LNCAP (cell line): ENCODE data around the gene IZUMO1.
A peak's percentile ranks its signal among the peaks of the same experiment; 100 is the strongest.

ENCODE experiments used
- CTCF ChIP-seq: fragments of 450-650 bp; IDR thresholded peaks from 2 replicates; pipeline ENCODE4 v1.5.1; 2017; ENCODE audit warnings: mild to moderate bottlenecking

The IZUMO1 gene

GRCh38 chr19:48746738-48747575 is at the start of gene IZUMO1:
TSS of gene IZUMO1 (minus strand) at chr19:48746909. CDS start at chr19:48745859, 1,050 bp downstream.
- no peak for TF ChIP-seq CTCF

- no peak for TF ChIP-seq CTCF
Observed at GRCh38 chr19:48795685-48796070, 49.0 kb upstream of the IZUMO1 start.

- TF ChIP-seq CTCF: peak; percentile 69
Observed at GRCh38 chr19:48795055-48795684, 48.5 kb upstream of the IZUMO1 start.

GRCh38 chr19:48794291-48794690 is 47.6 kb upstream of the IZUMO1 start:
- no peak for TF ChIP-seq CTCF

GRCh38 chr19:48793271-48793670 is 46.6 kb upstream of the IZUMO1 start:
- no peak for TF ChIP-seq CTCF

- no peak for TF ChIP-seq CTCF
Observed at GRCh38 chr19:48784527-48784926, 37.8 kb upstream of the IZUMO1 start.

- TF ChIP-seq CTCF: no peak
Observed at GRCh38 chr19:48780631-48781391, 34.1 kb upstream of the IZUMO1 start.
